Thoracic aorta (tissue), 2 donors: Measurements from ENCODE around the gene PSENEN. TPM values are rescaled to one million over a fixed set of nuclear protein-coding genes. Genes with fewer than 3 reads are reported as not detected.

Experiments used
- ATAC-seq: fragments of 150-250 bp; one replicate; pipeline ENCODE4 v1.8.0; 2017; ENCODE audit warnings: low read depth; ENCODE audit not compliant: insufficient number of reproducible peaks, low FRiP score
- DNase-seq: peaks from one replicate; pipeline ENCODE4 v3.0.0-alpha.2; 2020; ENCODE audit warnings: low spot score
- H3K27ac ChIP-seq, 2 donors: fragments of 200-600 bp; sonication (generic); 1 replicate in 1 of 2; 2 replicates in 1 of 2; pipeline ENCODE4 v1.5.1; 2016; ENCODE audit warnings: mild to moderate bottlenecking in 2 of 2, moderate library complexity in 2 of 2
- H3K27me3 ChIP-seq: fragments of 200-600 bp; sonication (generic); replicated peaks from 2 replicates; pipeline ENCODE4 v1.6.0; 2016; ENCODE audit warnings: mild to moderate bottlenecking; ENCODE audit not compliant: insufficient read depth
- H3K36me3 ChIP-seq: fragments of 200-600 bp; sonication (generic); one replicate; pipeline ENCODE4 v1.5.1; 2016
- H3K4me1 ChIP-seq, 2 donors: fragments of 200-600 bp; sonication (generic); 1 replicate in 1 of 2; 2 replicates in 1 of 2; pipeline versions ENCODE4 v1.5.1 to v1.6.0; 2016; ENCODE audit warnings: low read depth in 2 of 2, mild to moderate bottlenecking in 1 of 2; ENCODE audit not compliant: control insufficient read depth in 1 of 2
- H3K4me3 ChIP-seq: fragments of 200-600 bp; sonication (generic); 2 replicates; pipeline ENCODE4 v1.5.1; 2016; ENCODE audit warnings: mild to moderate bottlenecking
- H3K9me3 ChIP-seq: fragments of 200-600 bp; sonication (generic); 2 replicates; pipeline ENCODE4 v1.5.1; 2016
- CTCF ChIP-seq: fragments of 200-600 bp; sonication (generic); IDR thresholded peaks from one replicate; pipeline ENCODE4 v1.5.1; 2019; ENCODE audit warnings: antibody characterized with exemption
- total RNA-seq, 2 donors: library from RNA; depleted of rRNA; stranded (reverse); fragments of >200 nt; gene quantifications; one replicate each; pipeline versions ENCODE4 v1.1.0 to v1.2.3, GENCODE V29; 2016

PSENEN gene
- total RNA-seq, 2 donors from 2014 or later = 25.5 to 30.1 TPM

- Histone ChIP-seq H3K9me3 (no peaks in the 10 kb centered on the region), H3K36me3 (peaks cover 32% of the 10 kb centered on the region), H3K4me3 (peak overlapping the region; percentile 84), H3K27ac (peak overlapping the region; percentile 80 to 93), H3K27me3 (no peaks in the 10 kb centered on the region), H3K4me1 (peaks cover 7 to 25% of the 10 kb centered on the region in 2 donors)
- no peak for ATAC-seq
- no peak for TF ChIP-seq CTCF
- DNase-seq = no peak
Observed at GRCh38 chr19:35740108-35740422, 5.4 kb upstream of the PSENEN start.

GRCh38 chr19:35740423-35741202 is 4.8 kb upstream of the PSENEN start:
- TF ChIP-seq CTCF = peak; percentile 21
- peak; percentile 96 for DNase-seq
- Histone ChIP-seq H3K9me3 (no peaks in the 10 kb centered on the region), H3K4me3 (peak overlapping the region; percentile 84), H3K27me3 (no peaks in the 10 kb centered on the region), H3K36me3 (peaks cover 27% of the 10 kb centered on the region), H3K4me1 (peaks cover 7 to 25% of the 10 kb centered on the region in 2 donors), H3K27ac (peak overlapping the region; percentile 80 to 93)
- peak; percentile 86 for ATAC-seq

- DNase-seq = no peak
- peak overlapping the region; percentile 84 for H3K4me3 ChIP-seq
- peaks cover 10 to 30% of the 10 kb centered on the region in 2 donors for H3K4me1 ChIP-seq
- H3K9me3 ChIP-seq = no peaks in the 10 kb centered on the region
- H3K27me3 ChIP-seq = no peaks in the 10 kb centered on the region
- H3K27ac ChIP-seq = peak overlapping the region; percentile 80 to 87
- peaks cover 26% of the 10 kb centered on the region for H3K36me3 ChIP-seq
- no peak for ATAC-seq
- no peak for TF ChIP-seq CTCF
Observed at GRCh38 chr19:35741203-35741515, 4.3 kb upstream of the PSENEN start.

- peak within 1 kb of the TSS; percentile 84 for H3K4me3 ChIP-seq
- TF ChIP-seq CTCF = no peak
- no peaks in the 10 kb centered on the region for H3K9me3 ChIP-seq
- no peaks in the 10 kb centered on the region for H3K27me3 ChIP-seq
- peak within 1 kb of the TSS; percentile 43 to 87 for H3K27ac ChIP-seq
- H3K36me3 ChIP-seq = peaks cover 20% of the 10 kb centered on the region
- peaks cover 16 to 36% of the 10 kb centered on the region in 2 donors for H3K4me1 ChIP-seq
- no peak for ATAC-seq
- no peak for DNase-seq
Observed at GRCh38 chr19:35742121-35742724, 3.2 kb upstream of the PSENEN start, which contains the start of gene IGFLR1. Gene IGFLR1 (minus strand): TSS chr19:35742452. CDS start chr19:35741180, 1,272 bp downstream.

- Histone ChIP-seq H3K27ac (peak overlapping the region; percentile 99 to 100), H3K4me3 (peak overlapping the region; percentile 91), H3K27me3 (no peaks in the 10 kb centered on the region), H3K36me3 (peaks cover 6% of the 10 kb centered on the region), H3K9me3 (no peaks in the 10 kb centered on the region), H3K4me1 (peaks cover 22 to 44% of the 10 kb centered on the region in 2 donors)
- TF ChIP-seq CTCF = no peak
- ATAC-seq (no peak), DNase-seq (no peak)
Observed at GRCh38 chr19:35743640-35744429, 1.6 kb upstream of the PSENEN start.
